ENCODE measurements around the gene GDAP1L1.
"Not testable (repeated sequence)": the region's sequence is repeated elsewhere in the genome, so short reads cannot be mapped to it uniquely, and the experiment has no call there.

The GDAP1L1 gene

GRCh38 chr20:44255942-44256341 is 8.8 kb downstream of the GDAP1L1 start:
- no peak for DNase-seq (ENCODE audit: low spot score)

- no peak for DNase-seq (ENCODE audit: low spot score)
Measured at GRCh38 chr20:44256961-44257360, 9.9 kb downstream of the GDAP1L1 start.

- no peak for DNase-seq (ENCODE audit: low spot score)
Measured at GRCh38 chr20:44258226-44258890, 11.2 kb downstream of the GDAP1L1 start.

GRCh38 chr20:44264287-44264686 is 17.2 kb downstream of the GDAP1L1 start:
- DNase-seq (ENCODE audit: low spot score), result peak; percentile 42

GRCh38 chr20:44268802-44269201 is 21.7 kb downstream of the GDAP1L1 start:
- no peak for DNase-seq (ENCODE audit: low spot score)

GRCh38 chr20:44271915-44272663 is 25.0 kb downstream of the GDAP1L1 start:
- no peak for DNase-seq (ENCODE audit: low spot score)

- no peak for DNase-seq (ENCODE audit: low spot score)
Measured at GRCh38 chr20:44273231-44274215, 26.4 kb downstream of the GDAP1L1 start.

- DNase-seq (ENCODE audit: low spot score), result no peak
Measured at GRCh38 chr20:44274303-44275017, 27.4 kb downstream of the GDAP1L1 start.

- no peak for DNase-seq (ENCODE audit: low spot score)
Measured at GRCh38 chr20:44279228-44279627, 32.1 kb downstream of the GDAP1L1 start.

- DNase-seq (ENCODE audit: low spot score), result no peak
Measured at GRCh38 chr20:44280387-44280786, 33.3 kb downstream of the GDAP1L1 start.

- DNase-seq (ENCODE audit: low spot score), result no peak
Measured at GRCh38 chr20:44282192-44282591, 35.1 kb downstream of the GDAP1L1 start.

GRCh38 chr20:44284032-44284431 is 36.9 kb downstream of the GDAP1L1 start:
- DNase-seq (ENCODE audit: low spot score), result no peak

GRCh38 chr20:44287272-44288097 is 40.4 kb downstream of the GDAP1L1 start:
- no peak for DNase-seq (ENCODE audit: low spot score)

GRCh38 chr20:44288252-44288651 is 41.1 kb downstream of the GDAP1L1 start:
- DNase-seq (ENCODE audit: low spot score), result no peak

GRCh38 chr20:44291754-44292153 is 44.6 kb downstream of the GDAP1L1 start:
- DNase-seq (ENCODE audit: low spot score), result no peak

GRCh38 chr20:44296011-44296410 is 48.9 kb downstream of the GDAP1L1 start:
- DNase-seq (ENCODE audit: low spot score), result no peak

- DNase-seq (ENCODE audit: low spot score), result no peak
Measured at GRCh38 chr20:44297721-44298120, 50.6 kb downstream of the GDAP1L1 start.

GRCh38 chr20:44299011-44299535 is 52.0 kb downstream of the GDAP1L1 start:
- DNase-seq (ENCODE audit: low spot score), result not testable (repeated sequence)

GRCh38 chr20:44301285-44301684 is 54.2 kb downstream of the GDAP1L1 start:
- DNase-seq (ENCODE audit: low spot score), result no peak

GRCh38 chr20:44302026-44302669 is 55.0 kb downstream of the GDAP1L1 start:
- DNase-seq (ENCODE audit: low spot score), result peak; percentile 79

Data from HuH-7 (cell line).